Measurements from ENCODE around the gene RUNX2. TPM values are rescaled to one million over a fixed set of nuclear protein-coding genes. Genes with fewer than 3 reads are reported as not detected.

The RUNX2 gene
- total RNA-seq, 1 experiment from 2014 or later = 7.0 TPM

DNA sequence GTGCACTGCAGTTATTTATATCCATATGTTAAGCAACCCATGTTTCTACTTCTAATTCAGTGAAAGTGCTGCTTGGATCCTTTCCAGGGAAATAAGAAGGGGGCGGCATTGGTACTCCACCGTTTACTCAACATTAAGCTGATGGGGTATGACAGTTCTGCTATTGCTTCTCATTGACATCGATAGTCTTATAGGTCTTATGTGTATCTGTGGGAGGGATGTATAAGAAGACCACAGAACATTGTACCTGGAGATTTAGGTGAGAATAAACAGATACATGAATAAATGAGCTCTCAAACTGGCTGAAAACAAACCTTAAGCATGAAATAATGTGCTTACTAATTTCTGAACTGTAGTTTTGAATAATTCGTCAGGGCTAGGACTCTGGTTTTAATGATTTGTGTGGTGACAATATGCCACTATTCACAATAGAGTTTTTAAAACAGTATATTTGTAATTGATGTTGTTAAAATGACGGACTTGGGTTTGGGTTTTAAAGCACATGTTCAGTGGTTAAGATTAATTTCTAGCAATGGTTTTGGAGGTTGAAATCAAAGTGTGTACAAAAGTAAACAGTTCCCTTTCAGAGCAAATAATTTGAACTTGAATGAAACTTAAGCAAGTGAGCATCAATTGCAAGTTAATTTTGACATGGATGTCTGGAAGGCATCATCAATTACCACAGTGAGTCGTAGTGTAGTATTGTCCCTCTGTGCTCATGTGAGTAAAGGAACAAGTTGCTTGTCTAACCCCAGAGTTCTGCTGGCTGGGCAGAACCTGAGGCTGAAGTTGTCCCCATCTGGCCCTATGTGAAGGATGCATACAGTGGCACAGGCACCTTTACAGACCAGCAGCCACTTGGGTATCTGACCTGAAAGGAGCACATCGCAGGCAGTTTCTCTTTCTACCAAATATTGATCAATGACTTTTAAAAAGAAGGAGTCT is 134.3 kb downstream of the RUNX2 start:
- Histone ChIP-seq H3K9me3 (ENCODE audit: control insufficient read depth, insufficient read depth, low read depth, low read length) (no peaks in the 10 kb centered on the region), H3K4me1 (ENCODE audit: control insufficient read depth, insufficient read depth, low read length) (no peaks in the 10 kb centered on the region), H3K36me3 (ENCODE audit: control insufficient read depth, insufficient read depth, low read length) (no peaks in the 10 kb centered on the region), H3K27ac (ENCODE audit: low read length) (no peak overlapping the region), H3K4me3 (ENCODE audit: low read depth in 2 of 2, low read length in 2 of 2) (no peak overlapping the region), H3K27me3 (ENCODE audit: control insufficient read depth, insufficient read depth, low read length) (no peaks in the 10 kb centered on the region)
- intact Hi-C loops (cut with micrococcal nuclease; ENCODE audit: unreplicated experiment) (no loop called here), in situ Hi-C loops (cut with HindIII; ENCODE audit: low pct_unique_long_range_greater_than_20kb, low sequenced_read_pairs) (no loop called here)
- ChIA-PET POLR2A (interaction anchor here (0.6 kb wide), 1 partner anchor 12 kb away, joined by 3 read pairs; no protein-coding TSS in a partner anchor), CTCF (no interaction called here)
- TF ChIP-seq, protein P1, sequence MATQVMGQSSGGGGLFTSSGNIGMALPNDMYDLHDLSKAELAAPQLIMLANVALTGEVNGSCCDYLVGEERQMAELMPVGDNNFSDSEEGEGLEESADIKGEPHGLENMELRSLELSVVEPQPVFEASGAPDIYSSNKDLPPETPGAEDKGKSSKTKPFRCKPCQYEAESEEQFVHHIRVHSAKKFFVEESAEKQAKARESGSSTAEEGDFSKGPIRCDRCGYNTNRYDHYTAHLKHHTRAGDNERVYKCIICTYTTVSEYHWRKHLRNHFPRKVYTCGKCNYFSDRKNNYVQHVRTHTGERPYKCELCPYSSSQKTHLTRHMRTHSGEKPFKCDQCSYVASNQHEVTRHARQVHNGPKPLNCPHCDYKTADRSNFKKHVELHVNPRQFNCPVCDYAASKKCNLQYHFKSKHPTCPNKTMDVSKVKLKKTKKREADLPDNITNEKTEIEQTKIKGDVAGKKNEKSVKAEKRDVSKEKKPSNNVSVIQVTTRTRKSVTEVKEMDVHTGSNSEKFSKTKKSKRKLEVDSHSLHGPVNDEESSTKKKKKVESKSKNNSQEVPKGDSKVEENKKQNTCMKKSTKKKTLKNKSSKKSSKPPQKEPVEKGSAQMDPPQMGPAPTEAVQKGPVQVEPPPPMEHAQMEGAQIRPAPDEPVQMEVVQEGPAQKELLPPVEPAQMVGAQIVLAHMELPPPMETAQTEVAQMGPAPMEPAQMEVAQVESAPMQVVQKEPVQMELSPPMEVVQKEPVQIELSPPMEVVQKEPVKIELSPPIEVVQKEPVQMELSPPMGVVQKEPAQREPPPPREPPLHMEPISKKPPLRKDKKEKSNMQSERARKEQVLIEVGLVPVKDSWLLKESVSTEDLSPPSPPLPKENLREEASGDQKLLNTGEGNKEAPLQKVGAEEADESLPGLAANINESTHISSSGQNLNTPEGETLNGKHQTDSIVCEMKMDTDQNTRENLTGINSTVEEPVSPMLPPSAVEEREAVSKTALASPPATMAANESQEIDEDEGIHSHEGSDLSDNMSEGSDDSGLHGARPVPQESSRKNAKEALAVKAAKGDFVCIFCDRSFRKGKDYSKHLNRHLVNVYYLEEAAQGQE (IDR thresholded peaks at IDR 0.05; ENCODE audit: insufficient read depth in 1 of 2, low read depth in 2 of 2, low read length in 1 of 2) = no peak
- TF ChIP-seq TCF7L2 (IDR thresholded peaks at IDR 0.05; ENCODE audit: low read depth, low read length) = no peak
- no peak for TF ChIP-seq SIN3A (IDR thresholded peaks at IDR 0.05; ENCODE audit: borderline replicate concordance, insufficient read depth, low read depth, low read length)
- TF ChIP-seq, protein P2, sequence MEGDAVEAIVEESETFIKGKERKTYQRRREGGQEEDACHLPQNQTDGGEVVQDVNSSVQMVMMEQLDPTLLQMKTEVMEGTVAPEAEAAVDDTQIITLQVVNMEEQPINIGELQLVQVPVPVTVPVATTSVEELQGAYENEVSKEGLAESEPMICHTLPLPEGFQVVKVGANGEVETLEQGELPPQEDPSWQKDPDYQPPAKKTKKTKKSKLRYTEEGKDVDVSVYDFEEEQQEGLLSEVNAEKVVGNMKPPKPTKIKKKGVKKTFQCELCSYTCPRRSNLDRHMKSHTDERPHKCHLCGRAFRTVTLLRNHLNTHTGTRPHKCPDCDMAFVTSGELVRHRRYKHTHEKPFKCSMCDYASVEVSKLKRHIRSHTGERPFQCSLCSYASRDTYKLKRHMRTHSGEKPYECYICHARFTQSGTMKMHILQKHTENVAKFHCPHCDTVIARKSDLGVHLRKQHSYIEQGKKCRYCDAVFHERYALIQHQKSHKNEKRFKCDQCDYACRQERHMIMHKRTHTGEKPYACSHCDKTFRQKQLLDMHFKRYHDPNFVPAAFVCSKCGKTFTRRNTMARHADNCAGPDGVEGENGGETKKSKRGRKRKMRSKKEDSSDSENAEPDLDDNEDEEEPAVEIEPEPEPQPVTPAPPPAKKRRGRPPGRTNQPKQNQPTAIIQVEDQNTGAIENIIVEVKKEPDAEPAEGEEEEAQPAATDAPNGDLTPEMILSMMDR (IDR thresholded peaks at IDR 0.05) = no peak
- no peak for TF ChIP-seq POLR2AphosphoS5 (IDR thresholded peaks at IDR 0.05; ENCODE audit: low read depth, low read length)
- BruUV-seq (replicated peaks) = no TSS peak
- ATAC-seq (no peak), DNase-seq (ENCODE audit: low read depth, low spot score) (no peak)

DNA sequence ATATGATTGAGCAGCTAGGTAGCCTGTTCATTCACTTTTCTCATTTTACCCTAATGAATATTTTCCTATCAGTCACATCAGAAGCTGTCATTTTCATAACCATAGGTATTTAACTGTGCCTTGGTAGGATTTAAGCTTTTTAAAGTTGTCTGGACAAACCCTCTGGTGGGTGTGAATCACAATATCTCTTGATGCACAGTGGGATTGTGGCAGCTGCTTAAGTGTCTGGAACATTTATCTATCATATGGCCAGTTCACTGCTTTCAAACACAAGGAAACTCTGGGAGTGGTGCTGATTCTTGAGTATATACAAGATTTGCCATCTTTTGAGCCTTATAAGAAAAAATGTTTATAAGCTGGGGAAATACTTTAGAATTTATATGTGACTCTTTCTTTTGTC is 136.6 kb downstream of the RUNX2 start:
- DNase-seq (ENCODE audit: low read depth, low spot score) = no peak
- CTCF ChIA-PET = no interaction called here
- BruUV-seq (replicated peaks) = no TSS peak
- TF ChIP-seq TCF7L2 (IDR thresholded peaks at IDR 0.05; ENCODE audit: low read depth, low read length) (no peak), POLR2AphosphoS5 (IDR thresholded peaks at IDR 0.05; ENCODE audit: low read depth, low read length) (no peak), SIN3A (IDR thresholded peaks at IDR 0.05; ENCODE audit: borderline replicate concordance, insufficient read depth, low read depth, low read length) (no peak)
- TF ChIP-seq, protein P2 (IDR thresholded peaks at IDR 0.05) = no peak
- TF ChIP-seq, protein P1 (IDR thresholded peaks at IDR 0.05; ENCODE audit: insufficient read depth in 1 of 2, low read depth in 2 of 2, low read length in 1 of 2) = no peak
- POLR2A ChIA-PET = interaction anchor here (0.6 kb wide), 1 partner anchor 186 kb away, joined by 4 read pairs; no protein-coding TSS in a partner anchor
- in situ Hi-C loops (cut with HindIII; ENCODE audit: low pct_unique_long_range_greater_than_20kb, low sequenced_read_pairs) = no loop called here
- no peak for ATAC-seq
- no peaks in the 10 kb centered on the region for H3K9me3 ChIP-seq (ENCODE audit: control insufficient read depth, insufficient read depth, low read depth, low read length)
- no peaks in the 10 kb centered on the region for H3K36me3 ChIP-seq (ENCODE audit: control insufficient read depth, insufficient read depth, low read length)
- H3K27me3 ChIP-seq (ENCODE audit: control insufficient read depth, insufficient read depth, low read length) = no peaks in the 10 kb centered on the region
- intact Hi-C loops (cut with micrococcal nuclease; ENCODE audit: unreplicated experiment) = no loop called here
- no peaks in the 10 kb centered on the region for H3K4me1 ChIP-seq (ENCODE audit: control insufficient read depth, insufficient read depth, low read length)
- no peak overlapping the region for H3K4me3 ChIP-seq (ENCODE audit: low read depth in 2 of 2, low read length in 2 of 2)
- H3K27ac ChIP-seq (ENCODE audit: low read length) = no peak overlapping the region
